Keratinocyte (primary cell): Measurements from ENCODE around the gene SLC2A9. TPM values are rescaled to one million over a fixed set of nuclear protein-coding genes. Genes with fewer than 3 reads are reported as not detected.

Experiments used
- DNase-seq: peaks from one replicate; pipeline ENCODE4 v3.0.0-alpha.2; 2011; ENCODE audit warnings: low read depth, missing footprints, low spot score
- FAIRE-seq: peaks from 2 replicates; lab custom pipeline; 2011; peaks lifted over from hg19 to GRCh38; lab: Jason Lieb, UNC
- H2AFZ ChIP-seq: 2 replicates; pipeline ENCODE4 v1.6.0; 2012; ENCODE audit warnings: low read length, control low read depth, inconsistent platforms; ENCODE audit not compliant: control insufficient read depth
- H3K27ac ChIP-seq: 2 replicates; pipeline ENCODE4 v1.5.1; 2011; ENCODE audit warnings: low read length; ENCODE audit not compliant: control insufficient read depth, insufficient read depth
- H3K27me3 ChIP-seq: 3 replicates; pipeline ENCODE4 v1.6.0; 2011; ENCODE audit warnings: low read length; ENCODE audit not compliant: control insufficient read depth, insufficient read depth; ENCODE audit errors: extremely low read depth
- H3K36me3 ChIP-seq, 2 experiments: 2 replicates in 1 of 2; 3 replicates in 1 of 2; pipeline ENCODE4 v1.5.1; 2011; ENCODE audit warnings: low read length in 2 of 2, mild to moderate bottlenecking in 1 of 2; ENCODE audit not compliant: control insufficient read depth in 2 of 2, insufficient read depth in 2 of 2; ENCODE audit errors: extremely low read depth in 1 of 2
- H3K4me1 ChIP-seq: 3 replicates; pipeline ENCODE4 v1.5.1; 2011; ENCODE audit warnings: low read length; ENCODE audit not compliant: control insufficient read depth, insufficient read depth; ENCODE audit errors: extremely low read depth
- H3K4me2 ChIP-seq: 3 replicates; pipeline ENCODE4 v1.6.0; 2011; ENCODE audit warnings: low read depth, low read length; ENCODE audit not compliant: control insufficient read depth, insufficient read depth; ENCODE audit errors: extremely low read depth
- H3K4me3 ChIP-seq, 3 experiments: fragments of 200-600 bp in 1 of 3; sonication (generic) in 1 of 3; 2 replicates in 2 of 3; 3 replicates in 1 of 3; pipeline ENCODE4 v1.5.1; 2011 to 2016; ENCODE audit warnings: low read length in 3 of 3, mild to moderate bottlenecking in 3 of 3, control low read depth in 2 of 3, inconsistent platforms in 1 of 3, low read depth in 1 of 3, mixed read lengths in 1 of 3, mixed run types in 1 of 3, moderate library complexity in 1 of 3; ENCODE audit not compliant: control insufficient read depth in 2 of 3, insufficient read depth in 2 of 3; ENCODE audit errors: extremely low read depth in 1 of 3
- H3K79me2 ChIP-seq: 2 replicates; pipeline ENCODE4 v1.6.0; 2012; ENCODE audit warnings: low read length; ENCODE audit not compliant: control insufficient read depth, insufficient read depth
- H3K9ac ChIP-seq: 3 replicates; pipeline ENCODE4 v1.6.0; 2011; ENCODE audit warnings: low read length; ENCODE audit not compliant: control insufficient read depth, insufficient read depth; ENCODE audit errors: extremely low read depth
- H3K9me1 ChIP-seq: 3 replicates; pipeline ENCODE4 v1.6.0; 2011; ENCODE audit warnings: low read length; ENCODE audit not compliant: control insufficient read depth, insufficient read depth; ENCODE audit errors: extremely low read depth
- H3K9me3 ChIP-seq: 2 replicates; pipeline ENCODE4 v1.5.1; 2012; ENCODE audit warnings: low read depth, low read length; ENCODE audit not compliant: control insufficient read depth
- H4K20me1 ChIP-seq: 3 replicates; pipeline ENCODE4 v1.6.0; 2011; ENCODE audit warnings: low read length; ENCODE audit not compliant: control insufficient read depth, insufficient read depth; ENCODE audit errors: extremely low read depth
- EZH2 ChIP-seq: IDR thresholded peaks from one replicate; pipeline ENCODE4 v1.6.1; 2012; ENCODE audit warnings: inconsistent platforms, mild to moderate bottlenecking, low read length, moderate library complexity
- dilution Hi-C: fragments of 300-500 bp; cut with MboI; formaldehyde crosslinking; loops from one replicate; pipeline ENCODE4 v1.7.0; 2020; ENCODE audit warnings: low sequenced_read_pairs; ENCODE audit not compliant: extremely low pct_ligation_motif_present
- polyA plus RNA-seq, 5 experiments: library from polyadenylated mRNA; depleted of rRNA in 3 of 5; stranded (reverse) in 3 of 5; stranded (forward) in 1 of 5; unstranded in 1 of 5; fragments of >200 nt; gene quantifications; 1 replicate in 1 of 5; 2 replicates in 3 of 5; 3 replicates in 1 of 5; pipeline versions ENCODE4 v1.2.1 to v1.2.3, GENCODE V29; 2011 to 2012; ENCODE audit warnings: missing spikeins in 2 of 5, low read depth in 1 of 5, low replicate concordance in 1 of 5
- TF ChIP-seq, protein P1 (sequence below), 3 experiments: IDR thresholded peaks in 1 of 3; conservative IDR thresholded peaks in 1 of 3; optimal IDR thresholded peaks in 1 of 3; 2 replicates in 2 of 3; 3 replicates in 1 of 3; pipeline versions ENCODE3 to v1.5.1; 2011; ENCODE audit warnings: low read length in 3 of 3, mild to moderate bottlenecking in 3 of 3, moderate library complexity in 2 of 3, control low read depth in 1 of 3, inconsistent platforms in 1 of 3; ENCODE audit not compliant: insufficient read depth in 2 of 3; ENCODE audit errors: extremely low read depth in 1 of 3

Gene SLC2A9
- polyA plus RNA-seq, 1 donor (not counting 4 experiments of a cell fraction or from before 2014, with no cell fraction given) = 37.3 TPM

DNA sequence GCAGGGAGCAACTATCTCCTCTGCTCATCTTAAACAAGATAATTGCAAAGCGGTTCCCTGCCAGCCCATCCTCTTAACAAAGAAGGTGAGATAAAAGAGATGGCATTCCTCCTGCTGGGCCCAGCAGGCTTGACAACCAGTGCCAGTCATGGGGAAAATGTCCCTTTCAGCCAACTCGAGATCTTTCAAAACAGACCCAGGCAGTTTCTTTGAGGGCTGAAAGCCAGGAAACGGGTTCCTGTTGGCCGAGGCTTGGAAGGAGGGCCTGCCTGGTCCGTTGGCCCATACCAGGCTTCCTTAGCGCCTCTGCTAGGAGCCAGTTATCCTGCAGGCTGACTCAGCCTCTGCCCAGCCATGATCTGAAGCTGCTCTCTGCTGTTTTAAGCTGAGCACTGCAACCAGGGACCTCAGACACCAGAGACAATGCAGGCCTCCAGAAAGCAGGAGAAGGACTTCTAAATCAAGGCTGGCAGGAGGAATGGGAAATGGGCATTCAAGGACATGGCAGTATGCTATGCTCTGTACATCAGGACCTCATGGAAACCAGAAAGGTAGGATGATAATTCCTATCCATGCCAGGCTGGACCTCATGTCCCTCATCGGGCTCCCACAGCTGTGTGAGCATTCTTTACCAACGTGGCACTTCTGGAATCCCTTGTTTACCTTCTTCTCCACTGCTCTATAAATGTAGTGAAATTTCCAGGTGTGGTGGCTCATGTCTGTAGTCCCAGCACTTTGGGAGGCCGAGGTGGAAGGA lies 42.4 kb upstream of the SLC2A9 start:
- DNase-seq (peak; percentile 25), FAIRE-seq (peak; percentile 81)
- H3K9ac ChIP-seq = no peak overlapping the region
- H4K20me1 ChIP-seq = no peaks in the 10 kb centered on the region
- H3K4me1 ChIP-seq = peaks cover 6% of the 10 kb centered on the region
- dilution Hi-C loops = no loop called here
- no peaks in the 10 kb centered on the region for H3K79me2 ChIP-seq
- H2AFZ ChIP-seq = no peak overlapping the region
- H3K9me1 ChIP-seq = no peaks in the 10 kb centered on the region
- no peak overlapping the region for H3K4me2 ChIP-seq
- H3K27me3 ChIP-seq = no peaks in the 10 kb centered on the region
- H3K4me3 ChIP-seq = no peak overlapping the region
- TF ChIP-seq, protein P1, sequence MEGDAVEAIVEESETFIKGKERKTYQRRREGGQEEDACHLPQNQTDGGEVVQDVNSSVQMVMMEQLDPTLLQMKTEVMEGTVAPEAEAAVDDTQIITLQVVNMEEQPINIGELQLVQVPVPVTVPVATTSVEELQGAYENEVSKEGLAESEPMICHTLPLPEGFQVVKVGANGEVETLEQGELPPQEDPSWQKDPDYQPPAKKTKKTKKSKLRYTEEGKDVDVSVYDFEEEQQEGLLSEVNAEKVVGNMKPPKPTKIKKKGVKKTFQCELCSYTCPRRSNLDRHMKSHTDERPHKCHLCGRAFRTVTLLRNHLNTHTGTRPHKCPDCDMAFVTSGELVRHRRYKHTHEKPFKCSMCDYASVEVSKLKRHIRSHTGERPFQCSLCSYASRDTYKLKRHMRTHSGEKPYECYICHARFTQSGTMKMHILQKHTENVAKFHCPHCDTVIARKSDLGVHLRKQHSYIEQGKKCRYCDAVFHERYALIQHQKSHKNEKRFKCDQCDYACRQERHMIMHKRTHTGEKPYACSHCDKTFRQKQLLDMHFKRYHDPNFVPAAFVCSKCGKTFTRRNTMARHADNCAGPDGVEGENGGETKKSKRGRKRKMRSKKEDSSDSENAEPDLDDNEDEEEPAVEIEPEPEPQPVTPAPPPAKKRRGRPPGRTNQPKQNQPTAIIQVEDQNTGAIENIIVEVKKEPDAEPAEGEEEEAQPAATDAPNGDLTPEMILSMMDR (optimal IDR thresholded peaks at IDR 0.05 in 1 of 3, IDR thresholded peaks at IDR 0.05 in 1 of 3, conservative IDR thresholded peaks at IDR 0.05 in 1 of 3; ENCODE audit: extremely low read depth in 1 of 3, insufficient read depth in 2 of 3, low read length in 3 of 3) = peak; percentile 86 to 95 (median 94)
- no peak for TF ChIP-seq EZH2
- H3K36me3 ChIP-seq = peaks cover 4 to 6% of the 10 kb centered on the region in 2 experiments
- H3K9me3 ChIP-seq = no peaks in the 10 kb centered on the region
- no peak overlapping the region for H3K27ac ChIP-seq

DNA sequence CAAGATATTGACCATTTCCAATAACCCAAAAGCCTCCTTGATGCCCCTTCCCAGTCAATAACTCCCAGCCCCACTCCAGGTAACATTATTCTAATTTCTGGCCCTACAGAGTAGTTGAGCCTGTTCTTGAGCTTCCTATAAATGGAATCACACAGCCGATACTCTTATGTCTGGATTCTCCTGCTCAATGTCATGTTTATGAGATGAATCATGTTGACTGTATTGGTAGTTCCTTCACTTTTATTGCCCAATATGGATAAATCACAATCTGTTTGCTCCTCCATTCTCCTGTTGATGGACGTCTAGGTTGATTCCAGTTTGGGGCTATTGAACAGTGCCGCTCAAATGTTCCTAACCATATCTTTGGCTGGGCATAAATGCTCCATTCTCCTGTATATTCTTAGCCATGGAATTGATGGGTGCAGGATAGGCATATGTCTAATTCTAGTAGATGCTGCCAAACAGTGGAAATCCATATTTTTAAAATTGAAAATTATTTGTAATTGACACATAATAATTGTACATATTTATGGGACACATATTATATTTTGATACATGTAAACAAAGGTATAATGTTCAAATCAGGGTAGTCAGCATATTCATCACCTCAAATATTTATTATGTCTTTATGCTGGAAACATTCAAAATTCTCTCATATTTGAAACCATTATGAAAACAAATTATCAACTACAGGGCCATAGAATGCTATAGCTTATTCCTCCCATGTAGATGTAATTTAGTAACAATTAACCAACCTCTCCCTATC lies 40.5 kb upstream of the SLC2A9 start:
- peaks cover 1 to 4% of the 10 kb centered on the region in 2 experiments for H3K36me3 ChIP-seq
- no peak overlapping the region for H3K4me3 ChIP-seq
- H3K27me3 ChIP-seq = no peaks in the 10 kb centered on the region
- H3K4me1 ChIP-seq = peaks cover 6% of the 10 kb centered on the region
- no peaks in the 10 kb centered on the region for H3K79me2 ChIP-seq
- TF ChIP-seq, protein P1 (optimal IDR thresholded peaks at IDR 0.05 in 1 of 3, IDR thresholded peaks at IDR 0.05 in 1 of 3, conservative IDR thresholded peaks at IDR 0.05 in 1 of 3; ENCODE audit: extremely low read depth in 1 of 3, insufficient read depth in 2 of 3, low read length in 3 of 3) = no peak
- no peak for TF ChIP-seq EZH2
- H3K9me3 ChIP-seq = no peaks in the 10 kb centered on the region
- H3K9ac ChIP-seq = no peak overlapping the region
- no peak overlapping the region for H3K4me2 ChIP-seq
- no peak overlapping the region for H3K27ac ChIP-seq
- no peak overlapping the region for H2AFZ ChIP-seq
- no peaks in the 10 kb centered on the region for H3K9me1 ChIP-seq
- FAIRE-seq (no peak), DNase-seq (no peak)
- H4K20me1 ChIP-seq = no peaks in the 10 kb centered on the region
- dilution Hi-C loops = no loop called here
